BE2C (cell line): Measurements from ENCODE around the gene CDON.
A peak's percentile ranks its signal among the peaks of the same experiment; 100 is the strongest.

Experiments
- DNase-seq: peaks from one replicate; pipeline ENCODE4 v3.0.0-alpha.2; 2020
- H3K27me3 ChIP-seq: fragments of 250-450 bp; sonication (Bioruptor Pico); 2 replicates; pipeline ENCODE4 v1.5.1; 2020; ENCODE audit warnings: mild to moderate bottlenecking
- H3K36me3 ChIP-seq: fragments of 250-450 bp; sonication (Bioruptor Pico); 2 replicates; pipeline ENCODE4 v1.5.1; 2020; ENCODE audit warnings: mild to moderate bottlenecking
- H3K4me1 ChIP-seq: fragments of 250-450 bp; sonication (Bioruptor Pico); 2 replicates; pipeline ENCODE4 v1.5.1; 2020
- H3K4me3 ChIP-seq: 2 replicates; pipeline ENCODE4 v1.5.1; 2011; ENCODE audit warnings: low read depth, low read length
- H3K9me3 ChIP-seq: fragments of 250-450 bp; sonication (Bioruptor Pico); 2 replicates; pipeline ENCODE4 v1.5.1; 2020
- CTCF ChIP-seq: IDR thresholded peaks from 2 replicates; pipeline ENCODE4 v1.5.1; 2012; ENCODE audit warnings: mild to moderate bottlenecking, low read depth, low read length

Gene CDON

GRCh38 chr11:126012852-126013251, 49.8 kb downstream of the CDON start:
- Histone ChIP-seq H3K4me1 (peaks cover 27% of the 10 kb centered on the region), H3K36me3 (peaks cover 73% of the 10 kb centered on the region), H3K4me3 (no peak overlapping the region), H3K9me3 (no peaks in the 10 kb centered on the region), H3K27me3 (no peaks in the 10 kb centered on the region)
- no peak for TF ChIP-seq CTCF
- DNase-seq, result no peak

- H3K27me3 ChIP-seq, result no peaks in the 10 kb centered on the region
- peaks cover 67% of the 10 kb centered on the region for H3K36me3 ChIP-seq
- no peak overlapping the region; the same call in 1 of the 2 replicates for H3K4me3 ChIP-seq
- TF ChIP-seq CTCF, result no peak
- DNase-seq, result no peak
- H3K9me3 ChIP-seq, result no peaks in the 10 kb centered on the region
- peaks cover 32% of the 10 kb centered on the region for H3K4me1 ChIP-seq
Measured at GRCh38 chr11:126011754-126012153, 50.9 kb downstream of the CDON start.

- DNase-seq, result peak; percentile 38
- no peak for TF ChIP-seq CTCF
- H3K9me3 ChIP-seq, result no peaks in the 10 kb centered on the region
Measured at GRCh38 chr11:126011265-126011664, 51.4 kb downstream of the CDON start.

GRCh38 chr11:126008956-126009355, 53.7 kb downstream of the CDON start:
- H3K36me3 ChIP-seq, result peaks cover 68% of the 10 kb centered on the region
- no peak for TF ChIP-seq CTCF
- no peak overlapping the region for H3K4me3 ChIP-seq
- no peak for DNase-seq
- H3K9me3 ChIP-seq, result no peaks in the 10 kb centered on the region
- no peaks in the 10 kb centered on the region for H3K27me3 ChIP-seq
- H3K4me1 ChIP-seq, result peaks cover 32% of the 10 kb centered on the region

More at GRCh38 chr11:126011265-126011664, 51.4 kb downstream of the CDON start:
- Histone ChIP-seq H3K4me3 (no peak overlapping the region; the same call in 1 of the 2 replicates), H3K4me1 (peaks cover 32% of the 10 kb centered on the region), H3K27me3 (no peaks in the 10 kb centered on the region), H3K36me3 (peaks cover 67% of the 10 kb centered on the region)

- H3K9me3 ChIP-seq, result no peaks in the 10 kb centered on the region
- H3K36me3 ChIP-seq, result peaks cover 79% of the 10 kb centered on the region
- no peak overlapping the region for H3K4me3 ChIP-seq
- TF ChIP-seq CTCF, result no peak
- H3K4me1 ChIP-seq, result peaks cover 32% of the 10 kb centered on the region
- DNase-seq, result peak; percentile 50
- H3K27me3 ChIP-seq, result no peaks in the 10 kb centered on the region
Measured at GRCh38 chr11:126007238-126007637, 55.4 kb downstream of the CDON start.

GRCh38 chr11:126006068-126006467, 56.6 kb downstream of the CDON start:
- no peak for DNase-seq
- Histone ChIP-seq H3K4me3 (no peak overlapping the region), H3K9me3 (no peaks in the 10 kb centered on the region), H3K36me3 (peaks cover 88% of the 10 kb centered on the region), H3K27me3 (no peaks in the 10 kb centered on the region), H3K4me1 (peaks cover 25% of the 10 kb centered on the region)
- TF ChIP-seq CTCF, result no peak
